Calu3 (cell line): ENCODE results near the gene ADAMTS20. TPM values are rescaled to one million over a fixed set of nuclear protein-coding genes. Genes with fewer than 3 reads are reported as not detected.

Experiments used
- BruUV-seq: library from RNA; stranded (reverse); fragments of 400-500 nt; replicated peaks from 2 replicates; lab custom pipeline; 2021; lab: Mats Ljungman, UMichigan
- CTCF ChIA-PET: fragments of 300-600 bp; sonication (Branson Sonifier 250); formaldehyde crosslinking; loops from one replicate; lab custom pipeline; 2022; ENCODE audit warnings: antibody characterized with exemption; lab: Charles Lee
- DNase-seq: peaks from one replicate; pipeline ENCODE4 v3.0.0; 2022
- H3K27ac Mint-ChIP-seq: one replicate; pipeline ENCODE4 v1.8.0; 2022; ENCODE audit warnings: mixed read lengths; ENCODE audit not compliant: unreplicated experiment
- H3K27me3 Mint-ChIP-seq: one replicate; pipeline ENCODE4 v1.8.0; 2022; ENCODE audit warnings: mixed read lengths; ENCODE audit not compliant: unreplicated experiment
- H3K36me3 Mint-ChIP-seq: one replicate; pipeline ENCODE4 v1.8.0; 2022; ENCODE audit warnings: mild to moderate bottlenecking, moderate library complexity, mixed read lengths; ENCODE audit not compliant: insufficient read depth, unreplicated experiment
- H3K4me1 Mint-ChIP-seq: one replicate; pipeline ENCODE4 v1.8.0; 2022; ENCODE audit warnings: mild to moderate bottlenecking, low read depth, mixed read lengths; ENCODE audit not compliant: unreplicated experiment
- H3K4me3 Mint-ChIP-seq: one replicate; pipeline ENCODE4 v1.8.0; 2022; ENCODE audit warnings: mild to moderate bottlenecking, low read depth, moderate library complexity, mixed read lengths; ENCODE audit not compliant: unreplicated experiment
- H3K9me3 Mint-ChIP-seq: one replicate; pipeline ENCODE4 v1.8.0; 2022; ENCODE audit warnings: low read depth, mixed read lengths; ENCODE audit not compliant: unreplicated experiment
- intact Hi-C: fragments of 100-400 bp; cut with micrococcal nuclease; formaldehyde crosslinking; loops from one replicate; pipeline ENCODE4 v1.10.0; 2022; ENCODE audit not compliant: unreplicated experiment
- total RNA-seq: library from RNA; stranded (reverse); gene quantifications from 2 replicates; pipeline ENCODE4 v1.2.3, GENCODE V29; 2022
- TF ChIP-seq, protein P1 (sequence below): fragments of 200-600 bp; IDR thresholded peaks from one replicate; pipeline ENCODE4 v1.8.0; 2022; ENCODE audit warnings: antibody characterized with exemption; ENCODE audit not compliant: unreplicated experiment

The ADAMTS20 gene
- total RNA-seq, 1 experiment from 2014 or later: not detected

DNA sequence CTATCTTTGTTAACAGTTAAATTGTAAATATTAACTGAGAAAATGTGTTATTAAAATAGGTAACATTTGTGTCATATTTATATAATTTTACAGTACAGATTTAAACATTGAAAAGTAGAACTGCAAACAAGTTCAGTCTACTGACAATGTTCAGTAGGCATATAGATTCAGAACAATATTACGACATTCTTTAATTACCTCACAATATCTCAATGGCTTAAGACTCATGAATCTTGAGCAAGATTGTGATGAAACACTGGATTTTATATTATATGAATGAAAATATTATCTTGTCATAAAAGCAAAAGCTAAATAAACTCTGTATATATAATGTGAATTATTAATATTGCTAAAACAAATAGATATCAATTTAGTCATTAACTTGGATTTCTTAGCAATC is 194.9 kb downstream of the ADAMTS20 start:
- Mint-ChIP-seq H3K4me1 (no peaks in the 10 kb centered on the region), H3K4me3 (no peak overlapping the region), H3K27ac (no peak overlapping the region), H3K36me3 (no peaks in the 10 kb centered on the region), H3K27me3 (no peaks in the 10 kb centered on the region), H3K9me3 (peaks cover 2% of the 10 kb centered on the region)
- TF ChIP-seq, protein P1, sequence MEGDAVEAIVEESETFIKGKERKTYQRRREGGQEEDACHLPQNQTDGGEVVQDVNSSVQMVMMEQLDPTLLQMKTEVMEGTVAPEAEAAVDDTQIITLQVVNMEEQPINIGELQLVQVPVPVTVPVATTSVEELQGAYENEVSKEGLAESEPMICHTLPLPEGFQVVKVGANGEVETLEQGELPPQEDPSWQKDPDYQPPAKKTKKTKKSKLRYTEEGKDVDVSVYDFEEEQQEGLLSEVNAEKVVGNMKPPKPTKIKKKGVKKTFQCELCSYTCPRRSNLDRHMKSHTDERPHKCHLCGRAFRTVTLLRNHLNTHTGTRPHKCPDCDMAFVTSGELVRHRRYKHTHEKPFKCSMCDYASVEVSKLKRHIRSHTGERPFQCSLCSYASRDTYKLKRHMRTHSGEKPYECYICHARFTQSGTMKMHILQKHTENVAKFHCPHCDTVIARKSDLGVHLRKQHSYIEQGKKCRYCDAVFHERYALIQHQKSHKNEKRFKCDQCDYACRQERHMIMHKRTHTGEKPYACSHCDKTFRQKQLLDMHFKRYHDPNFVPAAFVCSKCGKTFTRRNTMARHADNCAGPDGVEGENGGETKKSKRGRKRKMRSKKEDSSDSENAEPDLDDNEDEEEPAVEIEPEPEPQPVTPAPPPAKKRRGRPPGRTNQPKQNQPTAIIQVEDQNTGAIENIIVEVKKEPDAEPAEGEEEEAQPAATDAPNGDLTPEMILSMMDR: no peak
- CTCF ChIA-PET: no interaction called here
- intact Hi-C loops: loop anchor here (10.0 kb wide), 1 partner anchor 88 kb away; no protein-coding TSS in a partner anchor
- BruUV-seq: no TSS peak
- no peak for DNase-seq

GRCh38 chr12:43352001-43352400 is 200.0 kb downstream of the ADAMTS20 start:
- no peak overlapping the region for H3K27ac Mint-ChIP-seq

GRCh38 chr12:43349863-43350262 is 202.1 kb downstream of the ADAMTS20 start:
- TF ChIP-seq, protein P1: no peak

More at GRCh38 chr12:43352001-43352400, 200.0 kb downstream of the ADAMTS20 start:
- intact Hi-C loops: loop anchor here (5.0 to 10.0 kb wide), 2 partner anchors 93 to 375 kb away; no protein-coding TSS in a partner anchor
- Mint-ChIP-seq H3K4me1 (no peaks in the 10 kb centered on the region), H3K27me3 (no peaks in the 10 kb centered on the region), H3K4me3 (no peak overlapping the region), H3K9me3 (no peaks in the 10 kb centered on the region), H3K36me3 (no peaks in the 10 kb centered on the region)
- BruUV-seq: no TSS peak
- DNase-seq: no peak
- CTCF ChIA-PET: interaction anchor here (0.7 kb wide), 1 partner anchor 460 kb away, joined by 8 read pairs; no protein-coding TSS in a partner anchor
- TF ChIP-seq, protein P1: no peak

DNA sequence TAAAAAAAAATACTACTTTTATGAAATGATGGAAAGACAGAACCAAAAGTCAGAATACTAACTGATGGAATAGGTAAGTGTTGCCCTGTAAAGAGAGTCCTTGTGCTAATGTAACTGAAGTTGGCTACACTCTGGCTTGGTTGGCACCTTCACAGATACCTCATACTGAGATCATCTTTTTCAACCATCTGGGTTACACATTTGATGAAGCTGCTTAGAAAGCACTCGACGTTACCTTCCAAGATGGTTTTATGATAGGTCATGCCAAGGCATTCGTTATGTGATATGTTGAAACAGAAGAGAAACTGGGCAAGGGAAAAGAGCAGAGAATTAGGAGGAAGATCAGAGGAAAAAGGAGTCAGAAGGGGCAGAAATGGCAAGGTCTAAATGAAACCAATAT is 203.8 kb downstream of the ADAMTS20 start:
- TF ChIP-seq, protein P1: no peak
- intact Hi-C loops: no loop called here
- no TSS peak for BruUV-seq
- CTCF ChIA-PET: no interaction called here
- no peaks in the 10 kb centered on the region for H3K4me1 Mint-ChIP-seq
- no peaks in the 10 kb centered on the region for H3K27me3 Mint-ChIP-seq
- no peak overlapping the region for H3K4me3 Mint-ChIP-seq
- no peak overlapping the region for H3K27ac Mint-ChIP-seq
- no peaks in the 10 kb centered on the region for H3K36me3 Mint-ChIP-seq
- peaks cover 2% of the 10 kb centered on the region for H3K9me3 Mint-ChIP-seq
- no peak for DNase-seq

More at GRCh38 chr12:43349863-43350262, 202.1 kb downstream of the ADAMTS20 start:
- Mint-ChIP-seq H3K27ac (no peak overlapping the region), H3K36me3 (no peaks in the 10 kb centered on the region), H3K27me3 (no peaks in the 10 kb centered on the region), H3K9me3 (peaks cover 2% of the 10 kb centered on the region), H3K4me1 (no peaks in the 10 kb centered on the region), H3K4me3 (no peak overlapping the region)
- BruUV-seq: no TSS peak
- DNase-seq: no peak
- intact Hi-C loops: loop anchor here (2.0 to 10.0 kb wide), 3 partner anchors 95 to 533 kb away; no protein-coding TSS in a partner anchor
- CTCF ChIA-PET: interaction anchor here (0.8 kb wide), 1 partner anchor 12 kb away, joined by 3 read pairs; no protein-coding TSS in a partner anchor
